MM.1S (cell line): ENCODE results near the gene NMNAT3.

ENCODE experiments used
- DNase-seq: peaks from one replicate; pipeline ENCODE4 v3.0.0-alpha.2; 2015
- H2AFZ ChIP-seq: fragments of 300-600 bp; sonication (generic); 2 replicates; pipeline ENCODE4 v1.6.0; 2016; ENCODE audit warnings: antibody characterized with exemption, low read length
- H3F3A ChIP-seq: fragments of 300-600 bp; sonication (generic); 2 replicates; pipeline ENCODE4 v1.6.1; 2016; ENCODE audit warnings: mild to moderate bottlenecking, antibody characterized with exemption, low read length, moderate library complexity, mixed read lengths; ENCODE audit not compliant: insufficient read depth
- H3K27ac ChIP-seq: fragments of 300-600 bp; sonication (generic); 2 replicates; pipeline ENCODE4 v1.5.1; 2016; ENCODE audit warnings: mild to moderate bottlenecking, low read length
- H3K27me3 ChIP-seq: fragments of 300-600 bp; sonication (generic); replicated peaks from 2 replicates; pipeline ENCODE4 v1.6.0; 2016; ENCODE audit warnings: low read length; ENCODE audit not compliant: insufficient read depth
- H3K36me3 ChIP-seq: fragments of 300-600 bp; sonication (generic); replicated peaks from 2 replicates; pipeline ENCODE4 v1.6.1; 2016; ENCODE audit warnings: mild to moderate bottlenecking, low read length, mixed read lengths; ENCODE audit not compliant: insufficient read depth
- H3K4me1 ChIP-seq: fragments of 300-600 bp; sonication (generic); 2 replicates; pipeline ENCODE4 v1.6.1; 2016; ENCODE audit warnings: low read length, mixed read lengths
- H3K4me2 ChIP-seq: fragments of 300-600 bp; sonication (generic); 2 replicates; pipeline ENCODE4 v1.6.0; 2016; ENCODE audit warnings: low read depth, low read length
- H3K4me3 ChIP-seq: fragments of 300-600 bp; sonication (generic); 2 replicates; pipeline ENCODE4 v1.5.1; 2016; ENCODE audit warnings: low read length, mixed read lengths
- H3K79me2 ChIP-seq: fragments of 300-600 bp; sonication (generic); 2 replicates; pipeline ENCODE4 v1.6.1; 2016; ENCODE audit warnings: mixed run types, low read length, mixed read lengths
- H3K9ac ChIP-seq: fragments of 300-600 bp; sonication (generic); 2 replicates; pipeline ENCODE4 v1.6.1; 2016; ENCODE audit warnings: low read length, mixed read lengths
- H3K9me2 ChIP-seq: fragments of 300-600 bp; sonication (generic); replicated peaks from 2 replicates; pipeline ENCODE4 v1.6.1; 2016; ENCODE audit warnings: mild to moderate bottlenecking, low read length, mixed read lengths; ENCODE audit not compliant: insufficient read depth
- H3K9me3 ChIP-seq: fragments of 300-600 bp; sonication (generic); replicated peaks from 2 replicates; pipeline ENCODE4 v1.6.1; 2016; ENCODE audit warnings: mild to moderate bottlenecking, low read length, mixed read lengths; ENCODE audit not compliant: insufficient read depth
- H4K20me1 ChIP-seq: fragments of 300-600 bp; sonication (generic); 2 replicates; pipeline ENCODE4 v1.6.1; 2016; ENCODE audit warnings: mild to moderate bottlenecking, low read length, moderate library complexity, mixed read lengths; ENCODE audit not compliant: insufficient read depth
- CTCF ChIP-seq: fragments of 300-600 bp; sonication (generic); IDR thresholded peaks from 2 replicates; pipeline ENCODE4 v1.5.1; 2016; ENCODE audit warnings: antibody characterized with exemption, low read length, mixed read lengths
- EZH2 ChIP-seq: fragments of 300-600 bp; sonication (generic); optimal IDR thresholded peaks from 2 replicates; pipeline ENCODE3; 2017; ENCODE audit warnings: low read depth, mild to moderate bottlenecking, antibody characterized with exemption, low read length, mixed read lengths
- EZH2phosphoT487 ChIP-seq: fragments of 300-600 bp; sonication (generic); IDR thresholded peaks from 2 replicates; pipeline ENCODE4 v1.6.1; 2018; ENCODE audit warnings: antibody characterized with exemption, low read length

Gene NMNAT3

GRCh38 chr3:139588450-139588849, 89.3 kb downstream of the NMNAT3 start:
- Histone ChIP-seq H3K4me3 (no peak overlapping the region), H3K27ac (no peak overlapping the region), H4K20me1 (no peaks in the 10 kb centered on the region), H3K9ac (no peak overlapping the region), H3K9me2 (no peaks in the 10 kb centered on the region), H3K36me3 (no peaks in the 10 kb centered on the region), H2AFZ (no peak overlapping the region), H3F3A (peaks cover 12% of the 10 kb centered on the region), H3K9me3 (no peaks in the 10 kb centered on the region), H3K79me2 (no peaks in the 10 kb centered on the region), H3K4me1 (peaks cover 19% of the 10 kb centered on the region), H3K4me2 (no peak overlapping the region), H3K27me3 (no peaks in the 10 kb centered on the region)
- no peak for TF ChIP-seq EZH2
- no peak for TF ChIP-seq EZH2phosphoT487
- no peak for TF ChIP-seq CTCF
- peak; percentile 7 for DNase-seq

- H3K27me3 ChIP-seq: no peaks in the 10 kb centered on the region
- H3K4me3 ChIP-seq: no peak overlapping the region
- H3F3A ChIP-seq: peaks cover 12% of the 10 kb centered on the region
- TF ChIP-seq EZH2: no peak
- TF ChIP-seq CTCF: no peak
- TF ChIP-seq EZH2phosphoT487: no peak
- no peak for DNase-seq
- no peaks in the 10 kb centered on the region for H3K36me3 ChIP-seq
- H3K79me2 ChIP-seq: no peaks in the 10 kb centered on the region
- H2AFZ ChIP-seq: no peak overlapping the region
- no peaks in the 10 kb centered on the region for H3K9me3 ChIP-seq
- no peaks in the 10 kb centered on the region for H3K9me2 ChIP-seq
- peaks cover 19% of the 10 kb centered on the region for H3K4me1 ChIP-seq
- no peak overlapping the region for H3K4me2 ChIP-seq
- no peak overlapping the region for H3K9ac ChIP-seq
- H4K20me1 ChIP-seq: no peaks in the 10 kb centered on the region
- H3K27ac ChIP-seq: no peak overlapping the region
These were observed 90.0 kb downstream of the NMNAT3 start for GRCh38 chr3:139587797-139588196.

- peak; percentile 84 for DNase-seq
- Histone ChIP-seq H3K9ac (no peak overlapping the region), H2AFZ (no peak overlapping the region), H3K36me3 (no peaks in the 10 kb centered on the region), H3K9me2 (no peaks in the 10 kb centered on the region), H3K4me2 (peak overlapping the region; percentile 49), H3F3A (peaks cover 12% of the 10 kb centered on the region), H3K27me3 (no peaks in the 10 kb centered on the region), H3K79me2 (no peaks in the 10 kb centered on the region), H3K4me1 (peaks cover 19% of the 10 kb centered on the region), H3K27ac (peak overlapping the region; percentile 39; the same call in 1 of the 2 replicates), H4K20me1 (no peaks in the 10 kb centered on the region), H3K9me3 (no peaks in the 10 kb centered on the region), H3K4me3 (no peak overlapping the region)
- TF ChIP-seq EZH2: no peak
- TF ChIP-seq CTCF: no peak
- TF ChIP-seq EZH2phosphoT487: no peak
These were observed 91.3 kb downstream of the NMNAT3 start for GRCh38 chr3:139586420-139587017.
